Brain pericyte (primary cell): ENCODE results near the gene CRYBB1.

Experiments used
- DNase-seq: peaks from one replicate; pipeline ENCODE4 v3.0.0-alpha.2; 2012; ENCODE audit warnings: low read depth, low spot score

The CRYBB1 gene

DNA sequence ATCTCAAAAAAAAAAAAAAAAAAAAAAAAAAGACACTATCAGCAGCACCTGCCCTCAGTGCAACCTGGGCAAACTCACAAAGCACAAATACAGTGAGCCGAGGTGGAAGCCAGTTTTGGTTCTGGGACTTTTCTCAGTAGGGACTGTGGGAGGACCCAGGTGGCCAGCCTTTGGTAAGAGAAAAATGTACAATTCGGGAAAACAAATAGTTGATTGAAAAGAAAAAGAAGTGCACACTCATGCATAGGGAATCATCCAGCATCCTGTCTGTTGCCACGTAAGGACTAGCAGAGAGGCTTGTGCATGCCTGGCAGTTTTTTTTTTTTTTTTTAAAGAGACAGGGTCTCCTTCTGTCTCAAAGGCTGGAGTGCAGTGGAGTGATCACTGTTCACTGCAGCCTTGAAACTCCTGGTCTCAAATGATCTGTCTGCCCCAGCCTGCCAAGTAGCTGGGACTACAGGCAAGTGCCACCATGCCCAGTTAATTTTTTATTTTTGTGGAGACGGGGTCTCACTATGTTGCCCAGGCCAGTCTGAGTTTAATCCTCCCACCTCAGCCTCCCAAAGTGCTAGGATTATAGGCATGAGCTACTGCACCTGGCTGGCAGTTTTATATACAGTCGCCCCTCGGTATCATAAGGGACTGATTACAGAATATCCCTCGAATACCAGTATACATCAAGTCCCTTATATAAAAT lies 64.6 kb downstream of the CRYBB1 start:
- DNase-seq = no peak

DNA sequence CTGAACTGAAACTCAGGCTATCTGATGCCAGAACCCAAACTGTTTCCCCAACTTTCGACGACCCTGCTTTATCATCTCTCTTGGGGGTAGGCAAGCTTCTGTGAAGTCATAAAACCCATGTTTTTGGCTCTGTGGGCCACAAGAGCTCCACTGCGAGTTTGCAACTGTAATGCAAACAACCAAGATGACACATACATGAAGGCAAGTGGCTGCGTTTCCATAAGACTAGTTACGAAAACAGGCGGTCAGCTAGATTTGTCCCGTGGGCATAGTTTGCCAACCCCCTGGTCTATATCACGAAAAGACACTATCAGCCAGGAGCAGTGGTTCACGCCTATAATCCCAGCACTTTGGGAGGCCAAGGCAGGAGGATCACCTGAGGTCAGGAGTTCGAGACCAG lies 65.4 kb downstream of the CRYBB1 start:
- no peak for DNase-seq

DNA sequence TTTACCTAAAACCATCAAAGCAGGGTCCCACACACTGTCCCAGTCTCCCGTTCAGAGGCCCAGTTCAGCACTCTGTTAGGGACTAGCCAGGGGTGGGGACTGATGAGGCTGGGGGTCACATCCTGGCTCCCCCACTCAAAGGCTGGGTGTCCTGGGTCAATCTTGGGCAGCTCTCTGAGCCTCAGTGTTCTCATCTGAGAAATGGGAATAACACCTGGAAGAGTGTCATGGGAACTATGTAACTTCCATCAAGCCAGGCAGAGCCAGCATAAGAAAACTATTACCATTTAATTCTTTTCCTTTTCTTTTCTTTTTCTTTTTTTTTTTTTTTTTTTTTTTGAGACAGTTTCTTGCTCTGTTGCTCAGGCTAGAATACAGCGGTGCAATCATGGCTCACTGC lies 66.3 kb downstream of the CRYBB1 start:
- no peak for DNase-seq

DNA sequence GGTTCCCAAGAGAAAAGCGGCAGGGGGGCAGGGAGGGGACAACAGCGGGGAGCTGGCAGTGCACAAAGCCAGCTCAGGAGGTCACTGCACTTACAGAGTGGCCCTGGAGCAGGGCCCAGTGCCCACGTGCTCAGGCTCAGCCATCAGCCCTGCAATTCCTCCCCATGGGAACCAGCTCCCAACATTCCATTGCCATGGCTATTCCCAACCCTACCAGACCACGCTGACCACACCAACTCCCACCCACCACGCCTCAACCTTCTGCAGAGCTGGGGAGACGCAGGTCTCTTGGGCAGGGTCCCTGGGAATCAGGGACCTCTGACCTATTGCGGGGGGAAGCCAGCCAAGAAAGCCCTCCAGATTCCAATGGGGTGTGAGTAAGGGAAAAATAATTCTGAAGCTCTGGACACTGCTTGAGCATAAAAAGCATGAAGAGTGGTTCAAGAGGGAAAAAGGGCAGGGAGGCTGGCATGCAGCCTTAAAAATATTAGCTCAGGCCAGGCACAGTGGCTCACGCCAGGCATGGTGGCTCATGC lies 67.3 kb downstream of the CRYBB1 start:
- peak; percentile 63 for DNase-seq

DNA sequence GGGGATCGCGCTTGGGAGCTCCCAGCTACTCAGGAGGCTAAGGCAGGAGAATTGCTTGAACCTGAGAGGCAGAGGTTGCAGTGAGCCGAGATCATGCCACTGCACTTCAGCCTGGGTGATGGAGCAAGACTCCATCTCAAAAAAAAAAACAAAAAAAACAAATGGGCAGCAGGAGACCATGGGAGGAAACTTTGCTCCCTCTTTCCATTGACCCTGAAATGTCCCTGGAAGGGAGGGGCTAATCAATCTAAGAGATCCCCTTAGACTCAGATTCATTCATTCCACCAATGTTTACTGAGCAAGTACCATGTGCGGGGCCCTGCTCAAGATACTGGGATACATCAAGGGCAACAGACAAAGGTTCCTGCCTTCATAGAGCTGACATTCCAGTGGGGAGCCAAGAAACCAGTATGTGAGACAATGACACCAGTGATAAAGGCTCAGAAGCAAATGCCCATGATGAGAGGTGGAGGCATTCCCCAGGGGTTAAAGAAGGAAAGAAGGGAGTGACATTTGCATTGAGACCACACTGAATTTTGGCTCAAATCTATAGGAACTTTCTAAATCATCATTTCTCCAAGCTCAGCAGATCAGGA lies 67.8 kb downstream of the CRYBB1 start:
- no peak for DNase-seq
